Stimulated activated CD8-positive, alpha-beta memory T cell treated with anti-CD3 and anti-CD28 coated beads, Interleukin-7, amount 100 ng/mL, for 24 hours (primary cell): Measurements from ENCODE around the gene FAM3A.
"Not testable (repeated sequence)": the region's sequence is repeated elsewhere in the genome, so short reads cannot be mapped to it uniquely, and the experiment has no call there.

Experiments
- DNase-seq: peaks from one replicate; pipeline ENCODE4 v3.0.0-alpha.2; 2020; ENCODE audit warnings: low read depth

Gene FAM3A

GRCh38 chrX:154502989-154503388, 13.0 kb downstream of the FAM3A start:
- no peak for DNase-seq

GRCh38 chrX:154502098-154502497, 13.9 kb downstream of the FAM3A start:
- no peak for DNase-seq

GRCh38 chrX:154501423-154501822, 14.6 kb downstream of the FAM3A start:
- not testable (repeated sequence) for DNase-seq

- not testable (repeated sequence) for DNase-seq
Measured at GRCh38 chrX:154496591-154497137, 19.4 kb downstream of the FAM3A start.

DNA sequence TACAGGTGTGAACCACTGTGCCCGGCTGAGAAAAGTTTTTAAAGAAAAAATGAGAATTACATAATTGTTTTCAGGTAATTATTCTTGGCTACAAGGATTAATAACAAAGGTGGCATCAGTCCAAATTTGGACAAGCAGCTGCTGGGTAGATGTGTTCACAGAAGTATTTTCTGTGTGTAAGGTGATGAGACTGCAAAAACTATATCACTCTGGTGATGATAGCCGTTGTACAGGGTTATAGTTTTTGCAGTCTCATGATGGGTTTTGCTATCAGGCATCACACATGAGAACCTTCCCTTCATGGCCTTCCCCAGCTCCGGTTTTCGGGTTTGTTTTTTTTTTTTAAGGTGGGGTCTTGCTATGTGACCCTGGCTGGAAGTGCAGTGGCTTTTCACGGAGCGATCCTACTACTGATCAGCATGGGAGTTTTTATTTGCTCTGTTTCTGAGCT, 20.5 kb downstream of the FAM3A start:
- DNase-seq: no peak

DNA sequence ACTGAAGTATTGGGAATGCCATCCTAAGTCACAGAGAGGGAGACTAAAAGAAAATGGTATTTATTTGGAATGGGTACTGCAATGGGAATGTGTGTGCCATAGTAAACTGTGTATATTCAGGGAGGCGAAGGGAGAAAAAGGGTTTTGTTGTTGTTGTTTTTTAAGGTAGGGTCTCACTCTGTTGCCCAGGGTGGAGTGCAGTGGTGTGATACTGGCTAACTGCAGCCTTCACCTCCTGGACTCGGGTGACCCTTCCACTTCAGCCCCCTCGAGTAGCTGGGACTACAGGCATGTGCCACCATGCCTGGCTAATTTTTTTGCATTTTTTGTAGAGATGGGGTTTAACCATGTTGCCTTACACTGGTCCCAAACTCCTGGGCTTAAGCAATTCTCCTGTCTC, 21.3 kb downstream of the FAM3A start:
- no peak for DNase-seq

DNA sequence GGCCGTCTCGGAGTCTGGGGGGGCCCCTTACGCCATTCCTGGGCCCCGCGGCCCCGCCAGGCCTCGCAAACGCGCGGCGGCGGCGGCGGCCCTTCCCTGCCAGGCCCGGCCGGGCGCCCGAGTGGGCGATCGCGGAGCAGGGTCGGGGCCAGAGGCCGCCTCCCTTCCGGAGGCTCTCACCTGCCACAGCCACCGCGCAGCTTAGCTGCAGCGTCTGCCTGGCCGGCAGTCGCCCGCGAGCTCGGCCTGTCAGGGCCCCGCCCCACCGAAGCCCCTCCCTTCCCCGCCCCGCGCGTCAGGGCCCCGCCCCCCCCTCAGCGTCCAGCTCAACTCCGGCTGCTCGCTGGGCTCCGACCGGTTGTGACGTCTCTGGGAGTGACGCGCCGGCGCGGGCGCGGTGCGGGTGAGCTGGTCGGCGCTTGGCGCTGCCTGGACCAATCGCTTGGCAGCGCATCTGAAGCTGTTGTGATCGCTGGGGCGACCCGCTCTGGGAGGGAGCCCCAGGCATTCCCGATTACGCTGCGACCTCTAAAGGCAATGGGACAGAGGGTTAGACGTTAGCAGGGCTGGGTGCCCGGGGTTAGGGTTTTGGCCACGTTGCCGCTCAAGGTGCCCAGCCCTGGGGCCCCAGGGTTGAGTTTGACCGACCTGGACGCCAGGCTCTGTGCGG, 25.5 kb downstream of the FAM3A start, which contains the start of gene SLC10A3:
Gene SLC10A3, minus strand, starts transcription at position 216 of the 670 bp plus-strand sequence. CDS start 1,689 bp downstream, outside the sequence.
- peak; percentile 67 for DNase-seq

- no peak for DNase-seq
Measured at GRCh38 chrX:154490021-154490413, 26.0 kb downstream of the FAM3A start.

- no peak for DNase-seq
Measured at GRCh38 chrX:154489182-154489581, 26.9 kb downstream of the FAM3A start.

DNA sequence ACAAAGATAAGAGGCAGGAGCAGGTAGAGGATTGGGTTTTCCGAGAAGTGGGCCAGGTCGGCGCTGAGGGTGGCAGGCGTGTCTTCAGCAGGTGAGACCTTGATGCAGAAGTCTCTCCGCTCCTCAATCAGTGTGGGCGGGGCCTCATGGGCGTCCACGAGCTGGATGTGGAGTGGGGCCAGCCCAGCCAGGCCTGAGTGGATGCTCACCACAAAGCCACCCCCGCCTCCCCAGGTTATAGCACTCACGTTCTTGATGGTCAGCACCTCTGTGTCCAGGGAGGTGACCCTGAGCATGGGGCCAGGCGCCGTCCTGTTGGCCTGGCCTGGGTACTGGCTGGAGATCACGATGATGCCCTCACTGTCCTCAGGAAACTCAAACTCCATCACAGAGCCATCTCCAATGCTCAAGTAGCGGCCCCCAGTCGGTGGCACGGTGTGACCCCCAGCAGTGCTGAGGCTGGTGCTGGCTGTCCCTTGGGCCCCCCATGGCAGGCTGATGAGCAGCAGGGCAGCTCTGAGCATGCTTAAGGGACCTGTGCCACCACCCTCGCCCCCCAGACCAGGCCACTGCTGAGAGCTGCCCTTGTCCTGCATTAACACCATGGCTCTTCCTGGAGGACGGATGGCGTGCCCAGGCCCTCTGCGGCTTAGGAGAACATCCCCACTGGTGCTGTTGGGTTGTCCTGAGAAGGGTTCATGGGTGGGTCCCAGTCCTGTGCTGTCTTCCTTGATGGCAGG, 27.5 kb downstream of the FAM3A start:
- DNase-seq: no peak

DNA sequence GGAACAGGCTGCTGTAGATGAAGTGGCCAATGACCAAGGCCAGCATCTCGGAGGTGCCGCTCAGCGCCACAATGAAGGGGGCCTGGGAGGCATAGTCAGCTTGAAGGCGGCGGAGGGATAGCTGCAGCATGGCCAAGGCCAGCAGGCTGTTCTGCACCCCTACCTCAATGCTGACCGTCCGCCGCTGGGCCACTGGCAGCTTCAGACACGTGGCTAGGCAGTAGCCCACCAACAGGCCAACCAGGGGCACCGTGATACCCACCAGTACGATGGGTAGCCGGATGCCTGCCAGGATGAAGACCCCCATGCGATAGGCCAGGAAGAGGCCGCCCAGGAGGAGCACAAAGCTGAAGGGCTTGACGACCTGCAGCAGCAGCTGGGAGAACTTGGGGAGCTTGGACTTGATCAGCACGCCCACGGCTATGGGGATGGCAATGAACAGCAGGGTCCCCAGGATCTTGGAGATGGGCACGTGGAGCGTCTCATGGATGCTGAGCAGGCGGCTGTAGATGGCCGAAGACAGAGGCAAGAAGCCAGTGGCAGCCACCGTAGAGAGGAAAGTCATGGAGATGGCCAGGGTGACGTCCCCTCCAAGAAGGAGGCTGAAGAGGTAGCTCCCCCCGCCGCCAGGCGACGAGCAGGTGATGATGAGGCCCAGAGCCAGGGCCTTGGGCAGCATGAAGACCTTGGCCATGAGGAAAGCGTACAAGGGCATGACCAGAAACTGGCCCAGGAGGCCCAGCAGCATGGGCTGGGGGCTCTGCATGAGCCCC, 28.3 kb downstream of the FAM3A start:
- DNase-seq: no peak

DNA sequence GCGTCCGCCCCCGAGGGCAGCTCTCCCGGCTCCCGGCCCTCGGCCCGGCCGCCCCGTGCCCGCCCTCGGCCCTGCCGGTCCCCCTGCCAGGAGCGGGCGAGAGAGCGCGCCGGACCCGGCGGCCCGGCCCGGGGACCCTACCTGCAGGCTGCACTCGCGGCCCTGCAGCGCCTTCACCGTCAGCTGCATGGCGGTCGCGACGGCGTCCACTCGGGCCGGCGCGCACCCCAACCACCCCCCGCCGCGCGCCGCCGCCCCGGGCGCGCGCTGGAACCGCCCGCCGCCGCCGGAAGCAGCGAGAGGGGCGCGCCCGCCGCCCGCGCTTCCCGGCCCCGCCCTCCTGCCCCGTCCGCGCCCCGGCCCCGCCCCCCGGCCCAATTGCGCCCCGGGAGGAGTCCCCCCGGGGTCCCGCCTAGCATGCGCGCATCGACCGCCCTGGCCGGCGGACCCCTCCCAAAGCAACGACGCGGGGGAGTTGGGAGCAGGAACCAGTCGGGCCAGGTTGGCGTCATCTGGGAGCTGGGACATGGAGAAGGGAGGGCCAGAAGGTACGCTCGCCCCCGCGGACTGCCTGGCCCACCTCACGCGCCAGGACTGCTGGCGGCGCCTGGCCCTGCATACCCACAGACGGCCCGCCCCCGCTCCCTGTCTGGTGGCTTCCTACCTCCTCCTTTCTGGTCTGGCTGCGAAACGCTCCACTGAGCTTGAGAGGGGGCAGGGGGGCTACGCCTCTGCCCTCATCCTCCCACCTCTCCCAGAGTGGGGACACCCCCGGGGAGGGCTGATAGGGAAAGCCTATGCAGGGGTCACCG, 29.4 kb downstream of the FAM3A start, which contains the start of gene UBL4A:
Gene UBL4A, minus strand, starts transcription at position 220 of the 812 bp plus-strand sequence. Its CDS starts 31 bp downstream, at position 189.
- no peak for DNase-seq

- DNase-seq: no peak
Measured at GRCh38 chrX:154486052-154486395, 30.0 kb downstream of the FAM3A start.

GRCh38 chrX:154485150-154486051, 30.6 kb downstream of the FAM3A start:
- DNase-seq: no peak

DNA sequence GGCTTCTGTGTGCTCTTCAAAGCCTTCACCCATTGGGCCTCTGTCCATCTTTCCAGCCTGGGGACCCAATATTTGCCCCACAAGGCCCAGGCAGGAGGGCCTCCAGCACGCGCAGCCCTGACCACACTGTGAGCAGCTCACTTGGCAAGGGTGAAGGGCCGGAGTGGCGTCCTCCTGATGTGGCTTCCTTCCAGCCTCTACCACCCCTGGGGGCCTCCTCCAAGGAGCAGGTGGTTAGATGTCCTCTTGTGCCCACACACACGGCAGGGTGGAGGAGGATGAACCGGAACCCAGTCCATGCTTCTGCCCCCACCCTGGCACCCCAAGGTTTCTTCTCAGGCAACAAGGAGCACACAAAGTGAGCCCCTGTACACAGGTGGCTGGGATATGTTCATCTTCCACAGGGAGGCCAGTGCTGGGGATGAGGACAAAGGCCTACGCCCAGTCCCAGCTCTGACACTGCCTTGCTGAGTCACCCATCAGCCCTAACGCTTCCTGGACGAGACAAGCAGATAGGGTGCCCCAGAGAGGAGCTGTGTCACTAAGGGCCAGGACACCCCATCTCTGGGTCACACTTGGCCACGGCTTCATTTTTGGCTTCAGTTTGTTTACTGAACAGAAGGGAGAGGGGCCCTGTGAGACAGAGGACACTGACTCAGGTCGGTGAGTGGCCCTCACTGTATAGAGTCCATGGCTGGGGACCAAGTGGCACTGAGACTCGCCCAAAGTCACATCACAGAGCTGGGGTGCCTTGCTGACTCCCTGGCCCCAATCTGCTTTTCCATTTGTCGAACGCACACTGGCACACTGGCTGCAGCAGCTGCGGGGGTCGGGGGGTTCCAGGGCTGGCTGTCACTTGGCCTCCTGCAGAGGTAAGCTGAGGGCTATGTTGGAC, 31.5 kb downstream of the FAM3A start:
- DNase-seq: no peak

DNA sequence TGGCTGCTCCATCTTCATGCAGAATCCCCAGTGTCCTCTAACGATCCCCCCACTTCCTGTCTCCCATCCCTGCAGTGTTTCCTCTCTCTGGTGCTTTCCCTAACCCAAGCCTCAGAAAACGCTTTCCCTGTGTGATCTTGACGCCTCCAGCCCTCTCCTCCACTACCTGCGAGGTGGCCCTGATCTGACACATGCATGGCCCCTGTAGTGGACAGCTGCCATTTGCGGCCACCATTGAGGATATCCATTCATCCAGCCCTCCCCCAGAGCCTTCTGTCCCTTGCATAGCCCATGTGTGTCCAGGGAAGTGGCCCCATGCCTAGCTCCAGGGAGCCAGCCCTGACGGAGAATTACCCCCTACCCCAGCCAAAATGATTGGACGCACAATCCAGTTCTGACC, 32.7 kb downstream of the FAM3A start:
- no peak for DNase-seq

- DNase-seq: no peak
Measured at GRCh38 chrX:154482786-154483185, 33.2 kb downstream of the FAM3A start.

GRCh38 chrX:154481911-154482601, 34.0 kb downstream of the FAM3A start:
- no peak for DNase-seq

DNA sequence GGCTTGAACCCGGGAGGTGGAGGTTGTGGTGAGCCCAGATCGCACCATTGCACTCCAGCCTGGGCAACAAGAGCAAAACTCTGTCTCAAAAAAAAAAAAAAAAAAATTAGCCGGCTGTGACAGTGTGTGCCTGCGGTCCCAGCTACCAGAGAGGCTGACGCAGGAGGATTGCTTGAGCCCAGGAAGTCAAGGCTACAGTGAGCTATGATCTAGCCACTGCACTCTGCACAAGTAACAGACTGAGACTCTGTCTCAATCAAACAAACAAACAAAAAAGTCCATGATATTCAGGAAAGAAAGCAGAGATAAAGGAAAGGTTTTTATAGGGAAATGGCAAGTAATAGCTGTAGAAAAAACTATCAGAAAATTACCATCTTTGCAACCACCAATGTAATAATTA, 34.8 kb downstream of the FAM3A start:
- DNase-seq: no peak
